Measurements from ENCODE around the gene PHKB.

- TF ChIP-seq EZH2 (IDR thresholded peaks at IDR 0.05; ENCODE audit: borderline replicate concordance, insufficient read depth, low read depth, low read length, poor library complexity, severe bottlenecking) = no peak
- no peak for TF ChIP-seq CTCF (IDR thresholded peaks at IDR 0.05)
Observed at GRCh38 chr16:47465919-47466630, 4.9 kb downstream of the PHKB start.

Data from B cell (primary cell).